ENCODE results near the gene ZNF692. TPM values are rescaled to one million over a fixed set of nuclear protein-coding genes. Genes with fewer than 3 reads are reported as not detected.

The ZNF692 gene
- total RNA-seq, 1 experiment from 2014 or later, result 40.1 TPM

- H3K14ac ChIP-seq (ENCODE audit: insufficient read depth, low read length), result no peak overlapping the region
- H3K23ac ChIP-seq (ENCODE audit: insufficient read length, low read depth, low read length), result no peak overlapping the region
- H4K91ac ChIP-seq (ENCODE audit: insufficient read length, low read depth, low read length), result no peak overlapping the region
- no peak overlapping the region for H3K56ac ChIP-seq (ENCODE audit: insufficient read length, low read depth, low read length)
- no peak overlapping the region for H2BK5ac ChIP-seq (ENCODE audit: insufficient read length, low read length)
- H3K79me1 ChIP-seq (ENCODE audit: insufficient read depth, low read depth, low read length, poor library complexity, severe bottlenecking), result no peaks in the 10 kb centered on the region
- H3K79me2 ChIP-seq (ENCODE audit: insufficient read depth, low read length), result peaks cover 3% of the 10 kb centered on the region
- H3K27ac ChIP-seq (ENCODE audit: insufficient read length, low read depth, low read length), result no peak overlapping the region
- H2AK5ac ChIP-seq (ENCODE audit: insufficient read length, low read length), result no peak overlapping the region
- no peak overlapping the region for H2BK15ac ChIP-seq (ENCODE audit: low read depth, low read length)
- H2AFZ ChIP-seq (ENCODE audit: low read length), result no peak overlapping the region
- no peak overlapping the region for H4K8ac ChIP-seq (replicated peaks; ENCODE audit: insufficient read length, low read depth, low read length)
- H3K27me3 ChIP-seq (ENCODE audit: insufficient read depth, low read length), result no peaks in the 10 kb centered on the region
- H2BK12ac ChIP-seq (ENCODE audit: insufficient read length, low read depth, low read length), result no peak overlapping the region
- no peaks in the 10 kb centered on the region for H3K9me3 ChIP-seq (ENCODE audit: control insufficient read depth, low read depth, low read length)
- WGBS (ENCODE audit: extremely low coverage, insufficient read length, low lambda C conversion rate), result no CpG with 5 or more reads among the region's 8 CpGs
- no peak for TF ChIP-seq CTCF (conservative IDR thresholded peaks at IDR 0.05)
- Mint-ChIP-seq H3K27ac (no peak overlapping the region), H3K9me3 (no peaks in the 10 kb centered on the region), H3K4me1 (peaks cover under 1 to 8% of the 10 kb centered on the region in 2 experiments; a peak in 2 of 4 replicates), H3K36me3 (ENCODE audit: insufficient read depth in 1 of 3, low read depth in 3 of 3) (peaks cover 17 to 43% (median 30%) of the 10 kb centered on the region in 3 experiments; a peak in 6 of 7 replicates), H3K4me3 (no peak overlapping the region), H3K27me3 (ENCODE audit: low read depth) (no peaks in the 10 kb centered on the region)
- no peak overlapping the region for H3K18ac ChIP-seq (ENCODE audit: insufficient read length, low read depth, low read length)
- no peak overlapping the region for H2BK120ac ChIP-seq (ENCODE audit: low read depth, low read length, poor library complexity, severe bottlenecking)
- no peaks in the 10 kb centered on the region for H4K20me1 ChIP-seq (ENCODE audit: control insufficient read depth, insufficient read depth, insufficient read length)
- no peak overlapping the region for H2BK20ac ChIP-seq (ENCODE audit: low read depth, low read length, poor library complexity, severe bottlenecking)
- no peak overlapping the region for H3K9ac ChIP-seq (ENCODE audit: extremely low read depth, insufficient read length, low read length)
- no peak overlapping the region for H3K4me2 ChIP-seq (ENCODE audit: insufficient read depth, insufficient read length, low read length)
- no peak for DNase-seq
- no peak overlapping the region for H4K5ac ChIP-seq (ENCODE audit: insufficient read length, low read depth, low read length)
- no peak overlapping the region for H3T11ph ChIP-seq (ENCODE audit: low read length)
- H3K4me1 ChIP-seq (ENCODE audit: insufficient read depth, low read length), result no peaks in the 10 kb centered on the region
- no peaks in the 10 kb centered on the region for H3K23me2 ChIP-seq (ENCODE audit: insufficient read length, low read depth, low read length, poor library complexity, severe bottlenecking)
- no peak overlapping the region for H3K4ac ChIP-seq (ENCODE audit: low read depth, low read length)
These were observed 14.4 kb downstream of the ZNF692 start for GRCh38 chr1:248844526-248844925.

All from H9 (cell line).